ENCODE measurements around the gene SUGCT. TPM values are rescaled to one million over a fixed set of nuclear protein-coding genes. Genes with fewer than 3 reads are reported as not detected.

Gene SUGCT
- total RNA-seq, 3 donors from 2014 or later, result 2.3 to 4.5 (median 4.0) TPM

- intact Hi-C loops (cut with DNase I; ENCODE audit: low total_unique reads), result loop anchor here (10.0 kb wide), 1 partner anchor 535 kb away; no protein-coding TSS in a partner anchor
- H3K27me3 ChIP-seq, result no peaks in the 10 kb centered on the region
- H3K9me3 ChIP-seq, result no peaks in the 10 kb centered on the region
- DNase-seq (ENCODE audit: low spot score in 2 of 2), result no peak
- H3K36me3 ChIP-seq, result no peaks in the 10 kb centered on the region
- H3K4me3 ChIP-seq, result no peak overlapping the region
- no peaks in the 10 kb centered on the region for H3K4me1 ChIP-seq
- no peak overlapping the region for H3K27ac ChIP-seq
- TF ChIP-seq POLR2AphosphoS5 (IDR thresholded peaks at IDR 0.05), result no peak
Observed at GRCh38 chr7:40470091-40470592, 335.3 kb downstream of the SUGCT start.

GRCh38 chr7:40470817-40471216, 336.0 kb downstream of the SUGCT start:
- no peak overlapping the region for H3K4me3 ChIP-seq
- no peak overlapping the region for H3K27ac ChIP-seq
- no peak for TF ChIP-seq CTCF (IDR thresholded peaks at IDR 0.05)
- no peak for TF ChIP-seq POLR2AphosphoS5 (IDR thresholded peaks at IDR 0.05)
- TF ChIP-seq POLR2A (IDR thresholded peaks at IDR 0.05), result no peak
- intact Hi-C loops (cut with DNase I; ENCODE audit: low total_unique reads), result loop anchor here (10.0 kb wide), 1 partner anchor 534 kb away; no protein-coding TSS in a partner anchor
- no peaks in the 10 kb centered on the region for H3K36me3 ChIP-seq
- no peaks in the 10 kb centered on the region for H3K9me3 ChIP-seq
- H3K27me3 ChIP-seq, result no peaks in the 10 kb centered on the region
- H3K4me1 ChIP-seq, result no peaks in the 10 kb centered on the region
- DNase-seq (ENCODE audit: low spot score in 2 of 2), result no peak

- no peak for DNase-seq (ENCODE audit: low spot score in 2 of 2)
- Histone ChIP-seq H3K9me3 (no peaks in the 10 kb centered on the region), H3K4me1 (no peaks in the 10 kb centered on the region), H3K27me3 (no peaks in the 10 kb centered on the region), H3K27ac (no peak overlapping the region), H3K36me3 (no peaks in the 10 kb centered on the region), H3K4me3 (no peak overlapping the region)
- intact Hi-C loops (cut with DNase I; ENCODE audit: low total_unique reads), result loop anchor here (10.0 kb wide), 1 partner anchor 533 kb away; no protein-coding TSS in a partner anchor
- TF ChIP-seq POLR2AphosphoS5 (IDR thresholded peaks at IDR 0.05) (no peak), CTCF (IDR thresholded peaks at IDR 0.05) (no peak), POLR2A (IDR thresholded peaks at IDR 0.05) (no peak)
Observed at GRCh38 chr7:40471891-40472290, 337.1 kb downstream of the SUGCT start.

GRCh38 chr7:40474790-40475680, 340.2 kb downstream of the SUGCT start:
- no peak for TF ChIP-seq POLR2A (IDR thresholded peaks at IDR 0.05)
- TF ChIP-seq CTCF (IDR thresholded peaks at IDR 0.05), result no peak
- TF ChIP-seq POLR2AphosphoS5 (IDR thresholded peaks at IDR 0.05), result no peak
- Histone ChIP-seq H3K27ac (no peak overlapping the region), H3K4me1 (no peaks in the 10 kb centered on the region), H3K9me3 (no peaks in the 10 kb centered on the region), H3K27me3 (no peaks in the 10 kb centered on the region), H3K36me3 (no peaks in the 10 kb centered on the region), H3K4me3 (no peak overlapping the region)
- intact Hi-C loops (cut with DNase I; ENCODE audit: low total_unique reads), result loop anchor here (10.0 kb wide), 1 partner anchor 530 kb away; no protein-coding TSS in a partner anchor
- DNase-seq (ENCODE audit: low spot score in 2 of 2), result no peak

- Histone ChIP-seq H3K9me3 (no peaks in the 10 kb centered on the region), H3K27me3 (no peaks in the 10 kb centered on the region), H3K27ac (no peak overlapping the region), H3K4me1 (no peaks in the 10 kb centered on the region), H3K4me3 (no peak overlapping the region), H3K36me3 (no peaks in the 10 kb centered on the region)
- intact Hi-C loops (cut with DNase I; ENCODE audit: low total_unique reads), result loop anchor here (10.0 kb wide), 1 partner anchor 529 kb away; no protein-coding TSS in a partner anchor
- DNase-seq (ENCODE audit: low spot score in 2 of 2), result no peak
- TF ChIP-seq POLR2A (IDR thresholded peaks at IDR 0.05), result no peak
- TF ChIP-seq POLR2AphosphoS5 (IDR thresholded peaks at IDR 0.05), result no peak
- no peak for TF ChIP-seq CTCF (IDR thresholded peaks at IDR 0.05)
Observed at GRCh38 chr7:40475681-40475982, 340.8 kb downstream of the SUGCT start.
